Choroid plexus epithelial cell (primary cell): Measurements from ENCODE around the gene C2orf76.

ENCODE experiments used
- DNase-seq: peaks from one replicate; pipeline ENCODE4 v3.0.0-alpha.2; 2010; ENCODE audit warnings: low read depth
- H3K4me3 ChIP-seq: 2 replicates; pipeline ENCODE4 v1.5.1; 2011; ENCODE audit warnings: low read depth, mild to moderate bottlenecking, control low read depth, low read length, moderate library complexity
- TF ChIP-seq, protein P1 (sequence below): conservative IDR thresholded peaks from 2 replicates; pipeline ENCODE4 v1.5.1; 2011; ENCODE audit warnings: low read depth, mild to moderate bottlenecking, control low read depth, inconsistent platforms, low read length, moderate library complexity

Gene C2orf76

DNA sequence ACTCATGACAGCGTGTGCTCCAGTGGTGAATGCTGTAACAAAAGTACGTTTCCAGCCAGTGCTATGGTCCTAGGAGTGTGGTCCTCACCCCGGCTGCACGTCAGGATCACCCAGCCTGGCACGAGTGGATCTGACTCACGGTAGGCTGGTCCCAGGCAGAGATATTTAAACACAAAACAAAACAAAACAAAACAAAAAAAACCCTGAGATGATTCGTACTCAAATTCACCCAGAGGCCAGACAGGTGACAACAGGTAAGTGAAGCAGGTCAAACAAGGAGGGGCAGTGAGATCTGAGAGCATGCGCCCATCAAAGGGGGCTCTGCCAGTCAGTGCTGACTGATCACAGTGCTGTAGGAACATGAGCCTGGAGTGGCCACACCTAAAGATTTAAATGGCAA lies 43.2 kb downstream of the C2orf76 start:
- no peak overlapping the region for H3K4me3 ChIP-seq
- TF ChIP-seq, protein P1, sequence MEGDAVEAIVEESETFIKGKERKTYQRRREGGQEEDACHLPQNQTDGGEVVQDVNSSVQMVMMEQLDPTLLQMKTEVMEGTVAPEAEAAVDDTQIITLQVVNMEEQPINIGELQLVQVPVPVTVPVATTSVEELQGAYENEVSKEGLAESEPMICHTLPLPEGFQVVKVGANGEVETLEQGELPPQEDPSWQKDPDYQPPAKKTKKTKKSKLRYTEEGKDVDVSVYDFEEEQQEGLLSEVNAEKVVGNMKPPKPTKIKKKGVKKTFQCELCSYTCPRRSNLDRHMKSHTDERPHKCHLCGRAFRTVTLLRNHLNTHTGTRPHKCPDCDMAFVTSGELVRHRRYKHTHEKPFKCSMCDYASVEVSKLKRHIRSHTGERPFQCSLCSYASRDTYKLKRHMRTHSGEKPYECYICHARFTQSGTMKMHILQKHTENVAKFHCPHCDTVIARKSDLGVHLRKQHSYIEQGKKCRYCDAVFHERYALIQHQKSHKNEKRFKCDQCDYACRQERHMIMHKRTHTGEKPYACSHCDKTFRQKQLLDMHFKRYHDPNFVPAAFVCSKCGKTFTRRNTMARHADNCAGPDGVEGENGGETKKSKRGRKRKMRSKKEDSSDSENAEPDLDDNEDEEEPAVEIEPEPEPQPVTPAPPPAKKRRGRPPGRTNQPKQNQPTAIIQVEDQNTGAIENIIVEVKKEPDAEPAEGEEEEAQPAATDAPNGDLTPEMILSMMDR, result no peak
- no peak for DNase-seq

DNA sequence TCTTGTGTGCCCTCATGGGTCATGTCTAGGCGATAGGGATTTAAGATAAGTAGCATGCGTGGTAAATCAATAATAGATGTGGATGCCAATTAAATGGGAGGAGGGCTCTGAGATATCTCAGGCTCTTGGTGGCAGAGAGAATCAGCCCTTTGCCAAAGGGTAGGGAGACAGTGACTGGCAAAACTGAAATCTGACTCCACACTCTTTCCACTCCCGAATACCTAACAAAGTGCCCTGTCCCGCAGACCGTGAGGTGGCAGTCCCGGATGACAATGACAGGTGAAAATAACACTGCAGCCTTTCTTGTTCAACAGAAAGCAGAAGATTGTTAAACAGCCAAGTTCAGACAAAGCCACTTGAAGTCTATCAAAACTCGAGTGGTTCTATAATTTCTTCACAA lies 47.0 kb downstream of the C2orf76 start:
- TF ChIP-seq, protein P1, result no peak
- H3K4me3 ChIP-seq, result no peak overlapping the region
- no peak for DNase-seq

DNA sequence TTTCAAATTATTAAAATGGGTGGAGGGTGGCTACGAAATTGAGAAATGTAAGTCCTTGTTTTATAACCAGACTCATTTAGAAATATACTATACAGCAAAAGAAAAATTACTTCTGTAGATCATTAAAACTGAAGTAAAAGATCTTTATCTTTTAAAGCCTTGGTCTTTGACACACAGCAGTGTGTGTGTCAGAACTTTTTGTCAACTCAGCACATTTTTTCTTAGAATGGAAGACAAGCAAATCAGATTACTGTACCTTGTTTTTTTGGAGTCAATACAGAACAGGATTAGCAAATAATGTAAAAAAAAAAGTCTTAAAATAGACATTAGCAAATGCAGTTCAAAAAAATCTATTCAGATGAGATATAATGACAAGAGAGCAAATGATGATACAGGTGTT lies 49.1 kb downstream of the C2orf76 start:
- DNase-seq, result peak; percentile 5
- TF ChIP-seq, protein P1, result no peak

DNA sequence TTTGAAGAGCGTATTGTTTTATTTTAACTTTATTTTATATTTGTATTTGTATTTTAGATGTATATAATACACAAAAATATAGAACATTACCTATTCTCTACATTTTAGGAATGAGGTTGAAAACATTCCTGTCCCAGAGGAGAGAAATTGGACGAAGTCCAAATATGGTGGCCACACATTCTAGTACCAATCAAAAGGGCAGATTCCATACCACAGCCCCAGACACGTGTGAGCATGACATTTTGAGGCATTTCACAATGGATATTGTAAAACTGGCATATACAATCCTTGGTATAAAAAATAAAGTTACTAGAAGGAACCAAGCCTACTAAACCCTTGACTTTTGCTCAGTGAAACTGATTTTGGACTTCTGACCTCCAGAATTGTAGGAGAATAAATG lies 50.6 kb downstream of the C2orf76 start:
- TF ChIP-seq, protein P1, result no peak
- no peak for DNase-seq

More for the DNA sequence above, 49.1 kb downstream of the C2orf76 start:
- H3K4me3 ChIP-seq, result no peak overlapping the region

DNA sequence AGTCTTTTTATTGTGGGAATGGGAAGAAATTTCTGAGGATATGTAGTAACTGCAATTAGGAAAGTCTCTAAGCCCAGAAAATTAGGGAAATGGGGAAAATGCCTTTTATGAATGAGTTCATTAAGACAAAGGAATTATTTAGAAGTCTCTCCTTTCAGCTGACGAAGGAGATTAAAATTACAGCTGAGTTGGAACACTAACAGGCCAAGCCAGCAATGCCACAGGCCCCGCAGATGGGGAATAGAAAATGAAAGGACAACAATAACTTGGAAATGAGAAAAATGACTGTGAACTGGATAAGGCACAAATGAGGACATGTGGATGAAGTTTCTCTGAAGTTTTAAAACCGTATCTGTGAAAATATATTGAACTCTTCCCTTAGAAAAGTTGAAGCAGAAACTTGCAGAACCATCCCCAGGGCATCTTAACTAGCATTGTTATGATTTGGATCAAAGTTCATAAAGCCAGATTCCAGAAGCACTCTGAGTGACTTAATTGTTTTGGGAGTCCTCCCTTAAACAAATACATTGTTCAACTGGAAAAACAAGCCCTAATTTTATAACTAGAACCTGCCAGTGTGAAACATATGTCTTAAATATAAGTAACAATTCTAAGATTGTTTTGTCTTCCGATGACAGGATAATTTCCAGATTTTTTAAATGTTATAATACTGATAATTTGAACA lies 51.3 kb downstream of the C2orf76 start:
- TF ChIP-seq, protein P1, result no peak
- H3K4me3 ChIP-seq, result no peak overlapping the region
- DNase-seq, result peak; percentile 21

More for the DNA sequence above, 50.6 kb downstream of the C2orf76 start:
- no peak overlapping the region for H3K4me3 ChIP-seq

DNA sequence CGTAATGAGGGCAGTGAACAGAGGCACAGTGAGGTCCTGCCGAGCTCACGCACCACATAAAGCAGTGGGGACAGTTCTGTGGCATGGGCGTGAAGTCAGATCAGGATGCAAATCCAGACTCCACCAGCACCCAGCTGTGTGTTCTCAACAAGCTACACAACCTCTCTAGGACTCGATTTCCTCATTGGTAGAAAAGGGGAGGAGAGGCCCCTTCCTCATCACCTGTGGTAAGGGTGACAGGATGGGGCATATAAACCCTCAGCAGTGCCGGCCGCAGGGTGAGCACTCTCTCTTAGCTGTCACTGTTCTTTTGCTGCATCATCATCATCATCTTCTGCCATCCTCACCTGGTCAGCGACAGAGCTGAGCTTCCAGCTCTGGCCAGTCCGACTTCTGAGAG lies 54.8 kb downstream of the C2orf76 start:
- DNase-seq, result no peak
- H3K4me3 ChIP-seq, result no peak overlapping the region
- TF ChIP-seq, protein P1, result no peak

DNA sequence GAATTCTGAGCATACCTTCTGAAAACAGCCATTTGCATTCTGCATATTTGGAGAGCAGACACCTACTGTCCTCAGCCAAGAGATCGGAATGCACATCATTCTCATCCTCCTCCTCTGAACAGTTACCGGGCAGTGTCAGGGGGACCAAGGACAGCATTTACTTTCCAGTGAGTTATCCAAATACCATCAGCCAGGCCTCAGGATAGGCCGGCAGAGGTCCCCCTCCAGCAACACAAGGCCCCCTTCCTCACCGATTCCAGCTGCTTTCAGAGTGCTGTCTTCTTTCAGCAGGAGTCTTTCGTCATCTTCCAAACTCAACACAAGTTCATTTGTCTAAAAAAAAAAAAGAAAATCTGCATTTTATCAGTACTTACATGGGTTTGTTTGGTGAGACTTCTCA lies 55.3 kb downstream of the C2orf76 start:
- TF ChIP-seq, protein P1, result peak; percentile 27
- H3K4me3 ChIP-seq, result no peak overlapping the region
- DNase-seq, result peak; percentile 41
